ENCODE measurements around the gene HSPG2.

- TF ChIP-seq CTCF (IDR thresholded peaks at IDR 0.05; ENCODE audit: insufficient read depth, low read length, poor library complexity, severe bottlenecking): no peak
- TF ChIP-seq EZH2phosphoT487 (conservative IDR thresholded peaks at IDR 0.05; ENCODE audit: low read length): no peak
Observed at GRCh38 chr1:21931171-21932093, 5.7 kb downstream of the HSPG2 start.

Measured in SU-DHL-6 (cell line).